ENCODE results near the gene C4B.

C4B gene

GRCh38 chr6:32079566-32080290 is 65.1 kb downstream of the C4B start:
- no peak for DNase-seq (ENCODE audit: low read depth)
- no peak for TF ChIP-seq CTCF (IDR thresholded peaks at IDR 0.05; ENCODE audit: insufficient read depth, low read depth, low read length, missing control alignments)
- H3K4me3 ChIP-seq (ENCODE audit: low read depth, low read length), result no peak overlapping the region

GRCh38 chr6:32081168-32081990 is 66.8 kb downstream of the C4B start:
- no peak for DNase-seq (ENCODE audit: low read depth)
- TF ChIP-seq CTCF (IDR thresholded peaks at IDR 0.05; ENCODE audit: insufficient read depth, low read depth, low read length, missing control alignments), result no peak
- H3K4me3 ChIP-seq (ENCODE audit: low read depth, low read length), result no peak overlapping the region

GRCh38 chr6:32082478-32082877 is 67.9 kb downstream of the C4B start:
- TF ChIP-seq CTCF (IDR thresholded peaks at IDR 0.05; ENCODE audit: insufficient read depth, low read depth, low read length, missing control alignments), result no peak
- H3K4me3 ChIP-seq (ENCODE audit: low read depth, low read length), result no peak overlapping the region
- DNase-seq (ENCODE audit: low read depth), result no peak

GRCh38 chr6:32082935-32083334 is 68.3 kb downstream of the C4B start:
- DNase-seq (ENCODE audit: low read depth), result no peak
- H3K4me3 ChIP-seq (ENCODE audit: low read depth, low read length), result no peak overlapping the region
- no peak for TF ChIP-seq CTCF (IDR thresholded peaks at IDR 0.05; ENCODE audit: insufficient read depth, low read depth, low read length, missing control alignments)

- no peak overlapping the region for H3K4me3 ChIP-seq (ENCODE audit: low read depth, low read length)
- no peak for TF ChIP-seq CTCF (IDR thresholded peaks at IDR 0.05; ENCODE audit: insufficient read depth, low read depth, low read length, missing control alignments)
- DNase-seq (ENCODE audit: low read depth), result no peak
Measured at GRCh38 chr6:32083812-32084768, 69.5 kb downstream of the C4B start.

GRCh38 chr6:32084780-32085179 is 70.2 kb downstream of the C4B start:
- no peak for DNase-seq (ENCODE audit: low read depth)
- no peak overlapping the region for H3K4me3 ChIP-seq (ENCODE audit: low read depth, low read length)
- no peak for TF ChIP-seq CTCF (IDR thresholded peaks at IDR 0.05; ENCODE audit: insufficient read depth, low read depth, low read length, missing control alignments)

Measured in GM12865 (cell line).